T-helper 17 cell (primary cell): Measurements from ENCODE around the gene PHGDH. TPM values are rescaled to one million over a fixed set of nuclear protein-coding genes. Genes with fewer than 3 reads are reported as not detected.

Experiments
- ATAC-seq: fragments of 150-1000 bp; cut with Tn5 transposase; 2 replicates; pipeline ENCODE4 v1.10.0; 2021; ENCODE audit warnings: mild to moderate bottlenecking, moderate library complexity
- DNase-seq, 3 donors: peaks; one replicate each; pipeline versions ENCODE4 v3.0.0 to v3.0.0-alpha.2; 2020 to 2021
- H3K9me3 ChIP-seq: one replicate; pipeline ENCODE4 v1.7.0; 2013; ENCODE audit warnings: low read length, mild to moderate bottlenecking; ENCODE audit not compliant: control insufficient read depth, poor library complexity, severe bottlenecking
- H3K27ac Mint-ChIP-seq: one replicate; pipeline ENCODE4 v1.8.0; 2022; ENCODE audit warnings: mild to moderate bottlenecking, moderate library complexity, mixed read lengths
- H3K27me3 Mint-ChIP-seq: one replicate; pipeline ENCODE4 v1.8.0; 2022; ENCODE audit warnings: mixed read lengths
- H3K36me3 Mint-ChIP-seq: one replicate; pipeline ENCODE4 v1.8.0; 2022; ENCODE audit warnings: low read depth, mixed read lengths
- H3K4me1 Mint-ChIP-seq: one replicate; pipeline ENCODE4 v1.8.0; 2022; ENCODE audit warnings: mild to moderate bottlenecking, mixed read lengths
- H3K4me3 Mint-ChIP-seq: one replicate; pipeline ENCODE4 v1.8.0; 2022; ENCODE audit warnings: mild to moderate bottlenecking, moderate library complexity, mixed read lengths
- total RNA-seq, 4 donors: library from RNA in 2 of 4; stranded (reverse) in 2 of 4; gene quantifications; one replicate each; pipeline ENCODE4 v1.2.3 and lab custom pipeline; 2022 to 2026

PHGDH gene
- total RNA-seq, 2 donors from 2014 or later: 1.2 to 2.5 TPM

DNA sequence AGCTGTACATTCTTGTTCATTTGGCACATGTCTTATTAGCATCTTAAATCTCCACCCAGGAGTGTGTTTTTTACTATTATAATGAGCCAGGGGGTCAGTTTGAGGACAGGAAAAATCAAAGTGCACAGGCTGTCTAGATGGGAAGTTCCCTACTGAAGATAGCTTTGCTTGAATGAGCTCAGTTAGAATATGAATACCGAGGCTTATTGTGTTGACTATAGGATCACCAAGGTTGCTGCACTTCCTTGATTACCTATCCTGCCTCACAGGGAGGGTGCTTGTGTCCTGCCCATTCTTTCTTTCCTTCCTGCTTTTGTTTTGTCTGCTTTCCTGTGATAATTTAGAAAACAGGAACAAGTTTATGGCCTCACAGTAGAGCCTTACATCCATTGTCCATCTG lies 16.3 kb downstream of the PHGDH start:
- Mint-ChIP-seq H3K27me3 (no peaks in the 10 kb centered on the region), H3K4me3 (no peak overlapping the region)
- ATAC-seq: no peak

DNA sequence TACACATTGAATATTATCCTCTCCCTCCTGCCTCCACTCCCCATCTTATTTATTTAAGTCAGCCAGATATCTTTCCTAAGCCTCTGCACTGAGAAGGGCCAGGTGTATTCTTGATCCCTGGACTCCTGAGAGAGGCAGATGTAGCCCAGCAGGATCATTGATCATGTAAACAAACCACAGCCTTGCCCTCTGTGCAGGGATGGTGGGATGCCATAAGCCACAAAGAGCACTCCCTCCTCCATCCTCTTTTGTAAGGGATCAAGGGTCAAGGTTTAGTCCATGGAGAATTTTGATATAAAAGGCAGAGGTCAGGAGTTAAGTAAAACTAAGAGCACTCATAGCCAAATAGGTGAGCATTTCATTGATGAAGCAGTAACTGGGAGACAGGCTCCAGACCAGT lies 17.3 kb downstream of the PHGDH start:
- Mint-ChIP-seq H3K4me3 (no peak overlapping the region), H3K4me1 (peaks cover under 1% of the 10 kb centered on the region), H3K27ac (no peak overlapping the region), H3K36me3 (no peaks in the 10 kb centered on the region), H3K27me3 (no peaks in the 10 kb centered on the region)
- ATAC-seq (no peak), DNase-seq (no peak)
- H3K9me3 ChIP-seq: no peaks in the 10 kb centered on the region

More for the DNA sequence above, 16.3 kb downstream of the PHGDH start:
- Mint-ChIP-seq H3K36me3 (no peaks in the 10 kb centered on the region), H3K27ac (no peak overlapping the region), H3K4me1 (no peaks in the 10 kb centered on the region)
- H3K9me3 ChIP-seq: no peaks in the 10 kb centered on the region
- no peak for DNase-seq

DNA sequence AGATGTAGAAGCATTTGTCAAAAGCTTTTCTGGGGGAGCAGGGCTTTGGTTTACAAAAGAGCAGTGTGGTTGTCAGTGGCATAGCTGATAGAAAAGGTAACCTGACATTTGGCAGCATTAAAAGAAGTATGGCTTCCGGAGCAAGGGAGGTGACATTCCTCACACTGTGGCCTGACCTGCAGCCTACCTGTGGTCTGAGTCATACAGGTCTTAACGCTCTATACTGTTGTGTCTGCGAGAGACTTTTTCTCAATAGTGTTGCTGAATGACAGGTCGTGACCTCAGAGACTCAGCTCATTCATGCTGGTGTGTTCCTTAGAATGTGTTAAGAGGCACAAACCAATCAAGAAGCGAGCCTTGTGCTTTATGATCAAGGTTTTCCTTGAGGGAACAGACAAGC lies 19.3 kb downstream of the PHGDH start:
- H3K4me3 Mint-ChIP-seq: no peak overlapping the region
- DNase-seq (no peak), ATAC-seq (no peak)
- H3K4me1 Mint-ChIP-seq: peaks cover 2% of the 10 kb centered on the region
- no peaks in the 10 kb centered on the region for H3K36me3 Mint-ChIP-seq
- peaks cover 7% of the 10 kb centered on the region for H3K27me3 Mint-ChIP-seq
- no peaks in the 10 kb centered on the region for H3K9me3 ChIP-seq
- H3K27ac Mint-ChIP-seq: no peak overlapping the region

DNA sequence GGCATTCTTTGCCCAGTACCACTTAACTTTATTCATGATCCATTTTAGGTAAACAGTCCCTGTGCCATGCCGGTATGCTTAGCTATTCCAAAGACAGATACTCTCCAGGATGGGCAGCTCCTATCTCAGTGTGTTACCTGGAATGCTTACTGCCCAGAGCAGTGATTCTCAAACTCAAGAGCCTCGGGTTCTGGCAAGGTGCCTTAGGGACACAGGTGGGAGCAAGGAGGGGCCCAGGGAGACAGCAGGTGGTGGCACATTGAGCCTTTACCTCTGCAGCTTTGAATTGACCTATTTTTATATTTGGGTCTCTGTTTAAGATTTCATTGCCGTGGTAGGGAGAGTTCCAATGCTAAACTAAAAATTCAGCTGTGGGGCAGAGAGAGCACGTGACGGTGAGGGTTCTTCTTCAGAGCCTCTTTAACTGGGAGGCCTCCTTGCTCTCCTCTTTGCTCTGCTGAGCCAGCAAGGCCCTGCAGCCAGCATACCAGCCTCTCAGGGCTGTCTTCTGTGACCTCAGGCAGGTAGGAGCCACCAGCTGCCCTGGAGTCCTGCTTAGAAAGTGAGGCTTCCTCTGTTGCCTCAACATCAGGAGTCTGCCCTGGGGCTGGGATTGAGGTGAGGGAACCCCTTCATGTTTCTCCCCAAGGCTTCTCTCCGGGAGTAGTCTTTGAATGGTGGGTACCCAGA lies 20.2 kb downstream of the PHGDH start:
- peaks cover 2% of the 10 kb centered on the region for H3K4me1 Mint-ChIP-seq
- no peaks in the 10 kb centered on the region for H3K9me3 ChIP-seq
- peaks cover 7% of the 10 kb centered on the region for H3K27me3 Mint-ChIP-seq
- H3K36me3 Mint-ChIP-seq: no peaks in the 10 kb centered on the region
- ATAC-seq: no peak
- no peak for DNase-seq
- no peak overlapping the region for H3K27ac Mint-ChIP-seq
- H3K4me3 Mint-ChIP-seq: no peak overlapping the region

DNA sequence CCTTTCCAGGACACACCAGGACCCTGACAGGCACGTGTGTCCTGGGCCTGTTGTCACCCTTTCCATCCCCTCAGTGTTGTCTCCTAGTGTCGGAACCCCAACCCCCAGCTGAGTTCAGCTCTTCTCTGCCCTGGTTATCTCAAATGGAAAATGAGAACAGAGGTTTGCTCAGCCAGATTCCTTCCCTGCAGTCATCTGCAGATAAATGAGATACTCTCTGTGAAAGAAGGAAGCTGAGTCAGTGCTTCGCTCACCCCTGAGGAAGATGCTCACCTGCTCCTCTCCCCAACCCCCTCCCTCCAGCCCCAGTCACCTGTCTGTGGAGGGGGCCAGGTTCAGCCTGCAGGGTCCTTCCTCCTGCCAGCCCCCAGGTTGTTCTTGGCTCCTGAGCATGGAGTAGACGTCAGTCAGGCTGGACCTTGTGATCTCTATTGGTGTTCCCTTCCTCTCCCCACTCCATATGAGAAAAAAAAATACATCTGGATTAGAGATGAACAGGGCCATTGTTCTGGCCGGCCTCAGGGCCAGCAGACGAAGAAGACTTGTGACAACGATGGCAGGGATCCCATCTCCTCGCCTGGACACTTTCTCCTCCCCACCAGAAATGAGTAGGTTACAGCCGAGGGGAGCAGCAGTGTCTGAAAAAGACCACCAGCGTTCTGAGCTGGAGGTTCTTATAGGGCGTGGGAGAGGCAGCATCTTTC lies 20.9 kb downstream of the PHGDH start:
- no peaks in the 10 kb centered on the region for H3K36me3 Mint-ChIP-seq
- ATAC-seq: no peak
- peaks cover 2% of the 10 kb centered on the region for H3K4me1 Mint-ChIP-seq
- no peak overlapping the region for H3K27ac Mint-ChIP-seq
- H3K4me3 Mint-ChIP-seq: no peak overlapping the region
- H3K27me3 Mint-ChIP-seq: peaks cover 7% of the 10 kb centered on the region
- no peak for DNase-seq
- H3K9me3 ChIP-seq: no peaks in the 10 kb centered on the region

DNA sequence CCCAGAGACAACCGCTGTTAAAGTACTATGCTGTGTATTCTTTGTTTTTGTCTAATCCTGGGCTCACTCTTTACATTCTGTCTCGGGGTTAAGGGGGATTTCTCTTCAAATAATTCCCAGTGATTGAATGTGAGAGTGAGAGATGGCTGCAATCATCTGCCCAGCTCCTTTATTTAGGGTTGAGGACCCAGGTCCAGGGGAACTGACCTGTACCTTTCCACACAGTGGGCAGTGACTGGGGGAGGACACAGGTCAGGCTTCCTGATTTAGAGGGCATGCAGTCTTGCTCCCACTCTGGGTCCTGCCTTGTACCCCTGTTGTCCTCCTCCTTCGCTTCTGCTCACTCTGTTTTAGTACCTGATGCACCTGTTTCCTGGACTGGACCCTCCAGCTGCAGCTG lies 22.0 kb downstream of the PHGDH start:
- Mint-ChIP-seq H3K36me3 (no peaks in the 10 kb centered on the region), H3K27me3 (peaks cover 7% of the 10 kb centered on the region), H3K4me1 (peaks cover 2% of the 10 kb centered on the region), H3K4me3 (no peak overlapping the region), H3K27ac (no peak overlapping the region)
- no peaks in the 10 kb centered on the region for H3K9me3 ChIP-seq
- DNase-seq (no peak), ATAC-seq (no peak)

DNA sequence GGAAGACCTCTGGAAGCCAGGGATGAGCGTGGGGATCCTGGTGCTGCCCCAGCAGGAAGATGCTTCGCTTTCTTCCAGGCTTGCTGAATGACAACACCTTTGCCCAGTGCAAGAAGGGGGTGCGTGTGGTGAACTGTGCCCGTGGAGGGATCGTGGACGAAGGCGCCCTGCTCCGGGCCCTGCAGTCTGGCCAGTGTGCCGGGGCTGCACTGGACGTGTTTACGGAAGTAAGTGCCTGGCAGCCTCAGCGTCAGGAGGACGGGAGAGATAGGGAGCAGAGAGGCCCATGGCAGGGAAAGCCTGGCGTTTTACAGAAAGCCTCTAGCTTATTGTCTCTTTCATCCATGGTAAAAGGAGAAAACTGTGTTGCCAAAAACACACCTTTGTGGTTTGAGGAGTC lies 23.5 kb downstream of the PHGDH start:
- Mint-ChIP-seq H3K27me3 (peaks cover 7% of the 10 kb centered on the region), H3K4me1 (peaks cover 2% of the 10 kb centered on the region), H3K36me3 (no peaks in the 10 kb centered on the region), H3K27ac (no peak overlapping the region), H3K4me3 (no peak overlapping the region)
- ATAC-seq (no peak), DNase-seq (no peak)
- H3K9me3 ChIP-seq: no peaks in the 10 kb centered on the region

DNA sequence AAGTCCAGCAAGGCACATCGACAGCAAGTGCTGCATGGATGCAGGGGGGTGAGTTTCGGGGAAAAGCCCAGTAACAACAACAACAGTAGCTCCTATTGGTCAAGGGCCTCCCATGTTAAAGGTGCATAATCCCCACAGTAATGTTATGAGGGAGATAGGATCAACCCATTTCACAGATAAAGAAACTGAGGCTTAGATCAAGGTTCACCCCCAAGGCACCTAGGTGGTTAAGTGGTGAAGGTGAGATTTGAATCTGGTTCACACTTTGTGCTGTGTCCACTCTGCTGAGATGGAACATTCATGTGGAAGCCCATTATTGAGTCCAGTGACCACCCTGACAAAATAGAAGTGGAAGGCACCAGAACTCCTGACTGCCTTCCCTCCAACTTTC lies 24.9 kb downstream of the PHGDH start:
- no peak for ATAC-seq
- Mint-ChIP-seq H3K27ac (no peak overlapping the region), H3K4me1 (peaks cover 2% of the 10 kb centered on the region), H3K4me3 (no peak overlapping the region), H3K27me3 (peaks cover 11% of the 10 kb centered on the region), H3K36me3 (no peaks in the 10 kb centered on the region)
- DNase-seq: no peak
- H3K9me3 ChIP-seq: no peaks in the 10 kb centered on the region

DNA sequence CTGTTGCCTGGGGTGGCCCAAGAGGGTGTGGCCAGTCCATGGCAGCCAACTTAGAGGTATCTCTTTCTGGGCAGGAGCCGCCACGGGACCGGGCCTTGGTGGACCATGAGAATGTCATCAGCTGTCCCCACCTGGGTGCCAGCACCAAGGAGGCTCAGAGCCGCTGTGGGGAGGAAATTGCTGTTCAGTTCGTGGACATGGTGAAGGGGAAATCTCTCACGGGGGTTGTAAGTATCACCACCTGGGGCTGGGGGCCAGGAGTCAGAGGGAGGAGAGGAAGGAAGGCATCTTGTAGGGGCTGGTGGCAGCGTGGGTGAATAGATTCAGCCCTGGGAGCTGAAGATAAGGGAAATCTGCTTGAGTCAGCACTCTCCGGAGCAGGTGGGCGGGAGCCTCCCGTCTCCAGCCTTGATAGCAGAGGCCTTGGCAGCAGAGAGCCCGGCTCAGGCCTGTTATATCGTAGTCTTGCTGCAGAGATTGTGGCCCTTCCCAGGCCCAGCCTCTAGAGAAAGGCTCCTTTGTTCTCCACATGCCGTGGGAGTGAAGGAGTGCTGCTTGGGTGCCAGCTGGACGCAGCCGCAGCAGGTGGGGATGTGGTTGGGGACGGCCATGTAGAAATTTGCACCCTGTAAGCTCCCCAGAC lies 25.4 kb downstream of the PHGDH start:
- H3K9me3 ChIP-seq: no peaks in the 10 kb centered on the region
- H3K27me3 Mint-ChIP-seq: peaks cover 11% of the 10 kb centered on the region
- DNase-seq (no peak), ATAC-seq (no peak)
- peaks cover 2% of the 10 kb centered on the region for H3K4me1 Mint-ChIP-seq
- H3K36me3 Mint-ChIP-seq: no peaks in the 10 kb centered on the region
- H3K27ac Mint-ChIP-seq: no peak overlapping the region
- no peak overlapping the region for H3K4me3 Mint-ChIP-seq

DNA sequence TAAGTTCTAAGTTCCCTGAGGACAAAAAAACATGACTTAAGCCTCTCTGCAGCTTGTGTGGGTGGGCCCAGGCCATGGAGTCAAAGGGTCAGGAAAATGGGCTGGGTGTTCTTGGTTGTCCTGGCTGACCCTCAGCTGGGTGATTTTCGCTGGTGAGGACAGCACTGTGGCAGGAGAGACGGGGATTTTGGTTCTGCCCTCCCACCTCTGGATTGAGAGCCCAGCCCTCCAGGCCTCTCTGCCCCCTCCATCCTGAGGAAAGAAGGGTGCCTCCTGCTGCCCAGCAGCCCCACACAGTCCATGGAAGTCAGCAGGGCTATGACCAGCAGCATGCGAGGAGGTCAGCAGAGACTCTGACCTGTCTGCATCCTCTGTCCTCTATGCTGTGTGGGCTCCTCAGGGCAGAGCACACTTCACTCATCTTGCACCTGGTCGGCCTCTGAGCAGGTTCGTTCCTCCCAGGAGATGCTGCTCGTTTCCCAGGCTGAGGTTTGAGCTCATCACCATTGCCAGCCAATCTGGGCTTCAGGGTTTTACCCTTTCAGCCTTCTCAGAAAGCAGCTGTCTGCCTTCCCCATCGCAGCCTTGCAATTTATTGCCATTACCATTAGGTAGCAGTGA lies 26.5 kb downstream of the PHGDH start:
- no peak overlapping the region for H3K4me3 Mint-ChIP-seq
- ATAC-seq: no peak
- no peak overlapping the region for H3K27ac Mint-ChIP-seq
- no peak for DNase-seq
- H3K4me1 Mint-ChIP-seq: peaks cover 2% of the 10 kb centered on the region
- no peaks in the 10 kb centered on the region for H3K36me3 Mint-ChIP-seq
- peaks cover 11% of the 10 kb centered on the region for H3K27me3 Mint-ChIP-seq
- H3K9me3 ChIP-seq: no peaks in the 10 kb centered on the region

DNA sequence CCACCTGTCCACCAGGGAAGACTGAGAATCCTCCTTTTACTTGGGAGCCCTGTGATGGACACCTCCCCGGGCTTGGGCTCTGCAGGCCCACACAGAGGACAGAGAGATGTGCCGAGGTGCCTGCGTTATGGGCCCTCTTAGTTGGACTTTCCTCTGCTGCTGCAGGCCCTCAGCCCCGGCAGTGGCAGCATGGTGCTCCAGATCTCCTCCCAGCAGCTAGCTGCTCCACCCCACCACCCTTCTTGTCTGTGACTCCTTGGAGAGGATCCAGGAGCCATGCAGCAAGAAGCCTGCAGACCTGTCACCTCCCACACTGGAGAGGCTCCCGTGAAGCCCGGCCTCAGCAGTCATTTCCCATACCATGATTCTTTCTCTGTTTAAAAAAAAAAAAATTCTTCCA lies 27.4 kb downstream of the PHGDH start:
- ATAC-seq (no peak), DNase-seq (no peak)
- no peaks in the 10 kb centered on the region for H3K36me3 Mint-ChIP-seq
- peaks cover 6% of the 10 kb centered on the region for H3K4me1 Mint-ChIP-seq
- no peaks in the 10 kb centered on the region for H3K9me3 ChIP-seq
- H3K27ac Mint-ChIP-seq: no peak overlapping the region
- peaks cover 15% of the 10 kb centered on the region for H3K27me3 Mint-ChIP-seq
- H3K4me3 Mint-ChIP-seq: no peak overlapping the region

DNA sequence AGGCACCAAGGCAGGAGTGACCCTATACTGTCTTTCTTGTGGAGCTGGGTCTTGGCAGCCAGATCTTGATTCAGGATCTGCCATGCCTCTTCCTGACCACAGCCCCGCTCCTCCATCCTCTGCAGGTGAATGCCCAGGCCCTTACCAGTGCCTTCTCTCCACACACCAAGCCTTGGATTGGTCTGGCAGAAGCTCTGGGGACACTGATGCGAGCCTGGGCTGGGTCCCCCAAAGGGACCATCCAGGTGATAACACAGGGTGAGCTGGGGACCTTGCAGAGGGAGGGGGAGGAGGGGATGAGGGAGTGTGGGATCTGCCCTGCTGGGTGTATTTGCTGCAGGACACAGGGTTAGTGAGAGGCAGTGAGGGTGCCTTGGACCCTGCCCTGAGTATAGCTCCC lies 28.5 kb downstream of the PHGDH start:
- peaks cover 13% of the 10 kb centered on the region for H3K27me3 Mint-ChIP-seq
- no peak for ATAC-seq
- no peak overlapping the region for H3K4me3 Mint-ChIP-seq
- H3K4me1 Mint-ChIP-seq: peaks cover 8% of the 10 kb centered on the region
- no peak for DNase-seq
- no peaks in the 10 kb centered on the region for H3K9me3 ChIP-seq
- no peaks in the 10 kb centered on the region for H3K36me3 Mint-ChIP-seq
- no peak overlapping the region for H3K27ac Mint-ChIP-seq

DNA sequence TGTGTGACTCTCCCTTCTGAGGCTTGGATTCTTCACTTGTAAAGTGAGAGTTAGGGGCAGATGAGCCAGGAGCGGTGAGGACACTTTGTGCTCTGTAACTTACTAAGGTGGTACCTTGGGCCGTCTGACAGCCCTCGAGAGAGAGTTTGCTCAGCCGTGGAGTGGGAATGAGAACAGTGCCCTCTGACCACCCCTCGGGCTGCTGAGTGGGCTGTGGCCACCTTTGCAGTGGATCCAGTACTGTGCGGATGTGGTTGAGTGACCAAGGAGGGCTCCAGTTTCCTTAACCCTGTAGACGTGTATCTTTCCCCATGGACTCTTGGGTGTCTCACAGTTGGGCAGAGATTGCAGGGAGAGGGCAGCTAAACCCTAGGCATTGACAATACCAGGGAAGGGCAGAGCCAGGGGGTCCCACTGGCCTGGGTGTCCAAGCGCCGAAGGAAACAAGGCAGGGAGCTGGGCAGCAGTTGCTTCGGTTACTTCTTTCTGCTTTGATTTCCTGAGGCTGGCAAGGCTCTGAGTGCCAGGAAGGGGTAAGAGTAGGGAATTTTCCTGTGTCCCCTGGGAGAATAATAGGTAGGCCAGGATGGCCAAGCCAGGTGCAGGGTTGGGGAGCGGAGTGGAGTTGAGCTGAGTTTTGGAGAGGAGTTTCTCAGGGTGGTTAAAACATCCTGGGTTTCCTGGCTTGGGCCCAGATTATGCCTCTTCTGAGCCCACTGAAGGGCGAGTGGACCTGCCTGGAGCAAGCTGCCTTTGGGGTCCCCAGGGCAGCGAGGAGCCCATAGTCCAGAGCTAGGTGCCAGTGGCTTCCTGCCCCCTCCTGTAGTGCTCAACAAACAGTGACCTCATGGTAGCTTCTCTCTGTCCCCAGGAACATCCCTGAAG lies 29.4 kb downstream of the PHGDH start:
- H3K27ac Mint-ChIP-seq: no peak overlapping the region
- DNase-seq (no peak), ATAC-seq (no peak)
- H3K4me3 Mint-ChIP-seq: no peak overlapping the region
- H3K9me3 ChIP-seq: no peaks in the 10 kb centered on the region
- peaks cover 13% of the 10 kb centered on the region for H3K27me3 Mint-ChIP-seq
- H3K4me1 Mint-ChIP-seq: peaks cover 8% of the 10 kb centered on the region
- H3K36me3 Mint-ChIP-seq: no peaks in the 10 kb centered on the region
